GM12878 (cell line): ENCODE measurements around the gene SHCBP1L. TPM values are rescaled to one million over a fixed set of nuclear protein-coding genes. Genes with fewer than 3 reads are reported as not detected.
A peak's percentile ranks its signal among the peaks of the same experiment; 100 is the strongest.

Experiments used
- EED ChIP-seq: sonication (generic); IDR thresholded peaks from 2 replicates; pipeline ENCODE4 v1.6.1; 2016; ENCODE audit warnings: antibody characterized with exemption, low read depth
- EGR1 ChIP-seq, 2 experiments: IDR thresholded peaks; 1 replicate in 1 of 2; 2 replicates in 1 of 2; pipeline ENCODE4 v1.6.1; 2011 to 2012; ENCODE audit warnings: low read depth in 2 of 2, low read length in 2 of 2, borderline replicate concordance in 1 of 2, mild to moderate bottlenecking in 1 of 2, moderate library complexity in 1 of 2
- EP300 ChIP-seq, 2 experiments: fragments of 150-350 bp in 1 of 2; IDR thresholded peaks; 2 replicates each; pipeline ENCODE4 v1.6.1; 2011 to 2012; ENCODE audit warnings: low read depth in 2 of 2, low read length in 2 of 2, borderline replicate concordance in 1 of 2, improper control_type of control experiment in 1 of 2, inconsistent platforms in 1 of 2; ENCODE audit not compliant: control insufficient read depth in 1 of 2
- IKZF1 ChIP-seq: fragments of 450-650 bp; conservative IDR thresholded peaks from 2 replicates; pipeline ENCODE4 v1.6.1; 2017; ENCODE audit warnings: antibody characterized with exemption, mild to moderate bottlenecking
- IKZF2 ChIP-seq, 2 experiments: fragments of 450-650 bp; IDR thresholded peaks; 2 replicates each; pipeline ENCODE4 v1.6.1; 2017; ENCODE audit warnings: mild to moderate bottlenecking in 2 of 2, moderate library complexity in 2 of 2
- MEF2A ChIP-seq: IDR thresholded peaks from 2 replicates; pipeline ENCODE4 v1.6.1; 2011; ENCODE audit warnings: low read depth, mild to moderate bottlenecking, low read length, moderate library complexity; ENCODE audit not compliant: insufficient read depth
- MEF2B ChIP-seq: fragments of 450-650 bp; IDR thresholded peaks from 2 replicates; pipeline ENCODE4 v1.6.1; 2018; ENCODE audit warnings: mild to moderate bottlenecking, moderate library complexity; ENCODE audit not compliant: partially characterized antibody, poor library complexity, severe bottlenecking
- NBN ChIP-seq: fragments of 450-650 bp; IDR thresholded peaks from 2 replicates; pipeline ENCODE4 v1.6.1; 2016
- PAX5 ChIP-seq: IDR thresholded peaks from 2 replicates; pipeline ENCODE4 v1.6.1; 2011; ENCODE audit warnings: low read depth, low read length, borderline replicate concordance
- POLR2AphosphoS5 ChIP-seq: IDR thresholded peaks from 2 replicates; pipeline ENCODE4 v1.6.1; 2011; ENCODE audit warnings: mild to moderate bottlenecking, low read length, inconsistent platforms
- POU2F2 ChIP-seq: IDR thresholded peaks from 3 replicates; pipeline ENCODE4 v1.6.1; 2011; ENCODE audit warnings: low read depth, mild to moderate bottlenecking, low read length, borderline replicate concordance
- RELA ChIP-seq: fragments of 450-650 bp; IDR thresholded peaks from 2 replicates; pipeline ENCODE4 v1.8.0; 2014; ENCODE audit warnings: borderline replicate concordance; ENCODE audit not compliant: partially characterized antibody
- SKIL ChIP-seq: fragments of 450-650 bp; IDR thresholded peaks from 2 replicates; pipeline ENCODE4 v1.6.1; 2017; ENCODE audit warnings: mild to moderate bottlenecking, low read depth, inconsistent platforms; ENCODE audit not compliant: poor library complexity, severe bottlenecking
- SMC3 ChIP-seq: IDR thresholded peaks from 2 replicates; pipeline ENCODE4 v1.6.1; 2011; ENCODE audit warnings: low read length, improper control_type of control experiment, borderline replicate concordance
- TARDBP ChIP-seq: IDR thresholded peaks from 2 replicates; pipeline ENCODE4 v1.6.1; 2016; ENCODE audit warnings: borderline replicate concordance
- TCF12 ChIP-seq: IDR thresholded peaks from 2 replicates; pipeline ENCODE4 v1.6.1; 2011; ENCODE audit warnings: low read depth, mild to moderate bottlenecking, low read length
- ZNF24 ChIP-seq: fragments of 450-650 bp; IDR thresholded peaks from 2 replicates; pipeline ENCODE4 v1.6.1; 2017; ENCODE audit warnings: antibody characterized with exemption, mild to moderate bottlenecking
- polyA plus RNA-seq, 11 experiments: library from polyadenylated mRNA; depleted of rRNA in 4 of 11; unstranded in 6 of 11; stranded (reverse) in 5 of 11; fragments of >200 nt; fragmentation: Nextera tagmentation in 4 of 11; fragmentation: Illumina TruSeq in 1 of 11; extraction: Ambion mirVana in 4 of 11; extraction: Trizol in 1 of 11; gene quantifications; 1 replicate in 1 of 11; 2 replicates in 10 of 11; pipeline versions ENCODE4 v1.2.1 to v1.2.3, GENCODE V29; 2011 to 2016; ENCODE audit warnings: inconsistent platforms in 2 of 11, missing spikeins in 2 of 11, low read depth in 1 of 11
- total RNA-seq, 4 experiments: library from RNA; depleted of rRNA in 3 of 4; stranded (reverse); fragments of >200 nt in 3 of 4; fragmentation: Illumina TruSeq in 1 of 4; extraction: Trizol in 1 of 4; gene quantifications; 2 replicates each; pipeline versions ENCODE4 v1.2.1 to v1.2.3, GENCODE V29; 2013 to 2021
- TF ChIP-seq, protein P1 (sequence below): fragments of 450-650 bp; IDR thresholded peaks from 2 replicates; pipeline ENCODE4 v1.6.1; 2016; ENCODE audit warnings: mild to moderate bottlenecking
- TF ChIP-seq, protein P2 (sequence below): IDR thresholded peaks from 2 replicates; pipeline ENCODE4 v1.6.1; 2012; ENCODE audit warnings: low read depth, low read length, improper control_type of control experiment
- TF ChIP-seq, protein P3 (sequence below): fragments of 450-650 bp; IDR thresholded peaks from 2 replicates; pipeline ENCODE4 v1.6.1; 2017; ENCODE audit warnings: low read depth, mild to moderate bottlenecking, moderate library complexity

Gene SHCBP1L
- total and polyA plus RNA-seq, 10 of the 15 experiments (the other 5 are each of a cell fraction or from before 2014, with no cell fraction given), result not detected

DNA sequence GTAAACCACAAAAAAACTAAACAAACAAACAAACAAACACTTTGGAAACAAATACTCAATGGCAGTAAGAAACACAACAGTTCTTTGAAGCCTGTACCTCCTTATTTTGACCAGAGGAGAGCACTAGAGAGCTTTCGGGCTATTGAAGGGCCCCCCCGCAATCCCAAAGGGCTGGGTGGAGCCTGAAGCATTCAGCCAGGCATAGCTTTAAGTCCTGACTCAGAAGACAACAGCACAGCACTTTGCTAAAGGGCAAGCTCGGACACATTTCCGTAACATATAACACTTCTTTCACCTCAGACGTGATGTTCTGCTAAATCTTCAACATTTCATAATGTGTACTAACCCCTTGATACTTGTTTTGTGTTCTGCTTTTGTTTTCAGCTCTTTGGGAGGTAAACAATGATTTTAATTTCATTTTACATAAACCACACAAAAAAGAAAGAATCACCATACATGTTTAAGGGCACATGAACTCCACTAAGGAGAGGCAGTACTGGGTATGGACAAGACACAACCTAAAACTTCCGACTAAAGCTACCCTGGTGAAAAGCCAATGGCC lies 9.7 kb upstream of the SHCBP1L start (continued):
- TF ChIP-seq, protein P1, sequence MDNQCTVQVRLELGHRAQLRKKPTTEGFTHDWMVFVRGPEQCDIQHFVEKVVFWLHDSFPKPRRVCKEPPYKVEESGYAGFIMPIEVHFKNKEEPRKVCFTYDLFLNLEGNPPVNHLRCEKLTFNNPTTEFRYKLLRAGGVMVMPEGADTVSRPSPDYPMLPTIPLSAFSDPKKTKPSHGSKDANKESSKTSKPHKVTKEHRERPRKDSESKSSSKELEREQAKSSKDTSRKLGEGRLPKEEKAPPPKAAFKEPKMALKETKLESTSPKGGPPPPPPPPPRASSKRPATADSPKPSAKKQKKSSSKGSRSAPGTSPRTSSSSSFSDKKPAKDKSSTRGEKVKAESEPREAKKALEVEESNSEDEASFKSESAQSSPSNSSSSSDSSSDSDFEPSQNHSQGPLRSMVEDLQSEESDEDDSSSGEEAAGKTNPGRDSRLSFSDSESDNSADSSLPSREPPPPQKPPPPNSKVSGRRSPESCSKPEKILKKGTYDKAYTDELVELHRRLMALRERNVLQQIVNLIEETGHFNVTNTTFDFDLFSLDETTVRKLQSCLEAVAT, result 0 out of 2 replicates have a peak, but pooled peaks have one; percentile 31
- no peak for TF ChIP-seq POLR2AphosphoS5
- TF ChIP-seq EGR1 (IDR thresholded peaks at IDR 0.05; ENCODE audit: borderline replicate concordance in 1 of 2, low read depth in 2 of 2, low read length in 2 of 2), result 0 out of 3 replicates have a peak, but pooled peaks of 1 of the 2 experiments have one; percentile 4
- peak; percentile 48 for TF ChIP-seq SKIL
- TF ChIP-seq, protein P2, sequence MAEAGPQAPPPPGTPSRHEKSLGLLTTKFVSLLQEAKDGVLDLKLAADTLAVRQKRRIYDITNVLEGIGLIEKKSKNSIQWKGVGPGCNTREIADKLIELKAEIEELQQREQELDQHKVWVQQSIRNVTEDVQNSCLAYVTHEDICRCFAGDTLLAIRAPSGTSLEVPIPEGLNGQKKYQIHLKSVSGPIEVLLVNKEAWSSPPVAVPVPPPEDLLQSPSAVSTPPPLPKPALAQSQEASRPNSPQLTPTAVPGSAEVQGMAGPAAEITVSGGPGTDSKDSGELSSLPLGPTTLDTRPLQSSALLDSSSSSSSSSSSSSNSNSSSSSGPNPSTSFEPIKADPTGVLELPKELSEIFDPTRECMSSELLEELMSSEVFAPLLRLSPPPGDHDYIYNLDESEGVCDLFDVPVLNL, result 0 out of 2 replicates have a peak, but pooled peaks have one; percentile 18
- no peak for TF ChIP-seq EP300 (IDR thresholded peaks at IDR 0.05; ENCODE audit: borderline replicate concordance in 1 of 2, control insufficient read depth in 1 of 2, low read depth in 2 of 2, low read length in 2 of 2)
- peak; percentile 86 for TF ChIP-seq PAX5
- TF ChIP-seq, protein P3, sequence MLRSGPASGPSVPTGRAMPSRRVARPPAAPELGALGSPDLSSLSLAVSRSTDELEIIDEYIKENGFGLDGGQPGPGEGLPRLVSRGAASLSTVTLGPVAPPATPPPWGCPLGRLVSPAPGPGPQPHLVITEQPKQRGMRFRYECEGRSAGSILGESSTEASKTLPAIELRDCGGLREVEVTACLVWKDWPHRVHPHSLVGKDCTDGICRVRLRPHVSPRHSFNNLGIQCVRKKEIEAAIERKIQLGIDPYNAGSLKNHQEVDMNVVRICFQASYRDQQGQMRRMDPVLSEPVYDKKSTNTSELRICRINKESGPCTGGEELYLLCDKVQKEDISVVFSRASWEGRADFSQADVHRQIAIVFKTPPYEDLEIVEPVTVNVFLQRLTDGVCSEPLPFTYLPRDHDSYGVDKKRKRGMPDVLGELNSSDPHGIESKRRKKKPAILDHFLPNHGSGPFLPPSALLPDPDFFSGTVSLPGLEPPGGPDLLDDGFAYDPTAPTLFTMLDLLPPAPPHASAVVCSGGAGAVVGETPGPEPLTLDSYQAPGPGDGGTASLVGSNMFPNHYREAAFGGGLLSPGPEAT, result 0 out of 2 replicates have a peak, but pooled peaks have one; percentile 48
- peak; percentile 81 for TF ChIP-seq TARDBP
- TF ChIP-seq POU2F2, result peak; percentile 49; the same call in 1 of the 3 replicates
- peak; percentile 78 for TF ChIP-seq NBN
- TF ChIP-seq MEF2A, result no peak
- TF ChIP-seq MEF2B, result peak; percentile 36
- 0 out of 2 replicates have a peak, but pooled peaks have one; percentile 7 for TF ChIP-seq TCF12
- peak; percentile 54 to 56; a peak in 3 of 4 replicates for TF ChIP-seq IKZF2 (IDR thresholded peaks at IDR 0.05)
- TF ChIP-seq EED, result peak; percentile 57
- peak; percentile 45 for TF ChIP-seq RELA
- TF ChIP-seq SMC3, result peak; percentile 94
- TF ChIP-seq ZNF24, result 0 out of 2 replicates have a peak, but pooled peaks have one; percentile 11
- TF ChIP-seq IKZF1, result peak; percentile 56
